ENCODE data around the gene OPN1MW3.

- no peak for TF ChIP-seq CTCF (IDR thresholded peaks at IDR 0.05)
- no peak for TF ChIP-seq POLR2A (IDR thresholded peaks at IDR 0.05)
Observed at GRCh38 chrX:154312116-154312515, 54.7 kb downstream of the OPN1MW3 start.

All from heart left ventricle (tissue), 13 donors.